H54 (cell line): Measurements from ENCODE around the gene PARD3.

Experiments
- DNase-seq: peaks from one replicate; pipeline ENCODE4 v3.0.0; 2011; ENCODE audit warnings: low spot score, mixed read lengths; ENCODE audit not compliant: insufficient read length
- FAIRE-seq: peaks from 3 replicates; lab custom pipeline; 2011; peaks lifted over from hg19 to GRCh38; lab: Jason Lieb, UNC
- POLR2A ChIP-seq: IDR thresholded peaks from 2 replicates; pipeline ENCODE4 v1.6.1; 2011; ENCODE audit warnings: low read depth, mild to moderate bottlenecking, low read length

The PARD3 gene

GRCh38 chr10:34838366-34838900 is 23.3 kb upstream of the PARD3 start:
- no peak for TF ChIP-seq POLR2A
- FAIRE-seq: no peak
- no peak for DNase-seq

GRCh38 chr10:34835908-34836508 is 20.9 kb upstream of the PARD3 start:
- DNase-seq (no peak), FAIRE-seq (no peak)
- TF ChIP-seq POLR2A: no peak

DNA sequence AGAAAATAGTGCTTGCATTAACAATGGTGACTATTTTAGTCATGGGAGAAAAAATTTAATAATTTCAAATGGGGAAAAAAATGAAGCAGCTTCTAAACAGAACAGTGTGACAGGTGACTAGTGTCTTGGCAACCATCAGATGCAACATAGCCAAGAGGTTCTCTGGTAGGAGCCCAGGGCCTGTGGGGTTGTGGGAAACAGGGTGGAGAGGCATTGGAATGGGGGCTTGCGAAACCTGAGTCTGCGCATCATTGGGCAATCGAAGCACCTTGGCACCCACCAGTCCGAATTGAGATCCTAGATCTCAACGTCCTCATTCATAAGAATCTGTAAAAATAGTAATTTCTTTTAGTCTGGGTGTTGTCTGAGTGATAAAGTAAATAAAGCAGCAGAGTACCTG is 19.2 kb upstream of the PARD3 start:
- no peak for TF ChIP-seq POLR2A
- DNase-seq (no peak), FAIRE-seq (no peak)

DNA sequence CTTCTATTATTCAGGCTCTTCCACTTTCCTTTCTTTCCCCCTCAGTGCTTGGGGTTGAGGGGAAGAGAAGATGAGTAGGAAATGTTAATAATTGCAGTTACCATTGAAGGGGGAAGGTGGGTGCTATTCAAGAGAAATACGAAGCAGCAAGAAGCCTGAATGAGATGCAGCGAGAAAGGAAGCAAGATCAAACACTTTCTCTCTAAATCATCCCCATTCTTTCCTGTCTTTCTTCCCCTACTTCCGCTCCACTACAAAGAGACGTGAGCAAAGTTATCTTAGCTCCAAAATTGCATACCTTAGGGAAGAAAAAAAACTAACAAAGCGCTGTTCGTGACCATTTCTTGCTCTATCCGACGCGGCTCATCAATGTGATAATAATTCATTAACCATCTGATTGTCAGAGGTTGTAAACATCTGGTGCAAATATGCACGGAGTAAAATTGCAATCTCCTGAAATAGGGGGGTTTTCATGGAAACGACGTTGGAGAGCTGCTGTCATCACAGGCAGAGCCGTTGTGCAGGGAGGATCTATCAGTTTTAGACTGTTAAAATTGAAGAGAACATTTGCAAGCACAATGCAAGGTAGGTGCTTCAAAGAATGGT is 15.2 kb upstream of the PARD3 start:
- no peak for FAIRE-seq
- DNase-seq: no peak
- TF ChIP-seq POLR2A: no peak

GRCh38 chr10:34826857-34827766 is 12.0 kb upstream of the PARD3 start:
- DNase-seq (no peak), FAIRE-seq (no peak)
- TF ChIP-seq POLR2A: no peak

DNA sequence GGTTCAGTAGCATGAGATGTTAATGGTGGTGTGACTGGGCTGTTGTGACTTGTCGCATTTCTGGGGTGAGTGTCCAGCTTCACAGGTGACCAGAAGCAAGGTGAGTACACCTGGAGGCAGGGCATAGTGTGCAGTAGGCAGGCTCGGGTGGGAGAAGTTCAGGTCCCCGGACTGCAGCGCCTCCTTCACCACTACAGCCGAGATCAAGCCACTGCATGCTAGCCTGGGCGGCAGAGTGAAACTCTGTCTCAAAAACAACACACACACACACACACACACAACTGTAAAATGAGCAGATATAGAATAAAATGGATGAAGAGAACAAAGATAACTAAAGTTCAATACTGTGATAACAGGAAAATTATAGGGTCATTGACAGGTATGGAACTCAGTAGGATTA is 11.1 kb upstream of the PARD3 start:
- no peak for FAIRE-seq
- DNase-seq: no peak
- TF ChIP-seq POLR2A: no peak

- TF ChIP-seq POLR2A: no peak
- DNase-seq: no peak
- FAIRE-seq: no peak
Measured at GRCh38 chr10:34825414-34825813, 10.3 kb upstream of the PARD3 start.

DNA sequence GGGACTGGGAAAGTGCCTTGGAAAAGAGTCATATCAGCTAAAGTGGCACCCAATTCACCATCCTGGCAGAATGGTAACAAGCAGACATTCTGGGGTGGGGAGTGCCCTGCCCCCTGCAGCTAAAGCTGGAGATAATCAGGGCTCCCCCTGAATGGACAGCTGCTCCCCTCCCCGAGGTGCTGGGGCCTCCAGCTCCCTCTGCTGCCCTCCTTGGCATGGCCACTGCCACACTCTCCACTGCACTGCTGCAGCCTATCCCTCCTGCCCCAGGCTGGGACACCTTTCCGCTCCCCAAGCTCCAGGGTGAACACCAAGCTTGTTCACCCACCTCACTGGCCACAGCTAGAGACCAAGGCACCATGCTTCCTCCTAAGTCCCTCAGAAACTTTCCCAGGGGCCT is 9.8 kb upstream of the PARD3 start:
- no peak for TF ChIP-seq POLR2A
- DNase-seq (no peak), FAIRE-seq (no peak)

- peak; percentile 34 for DNase-seq
- no peak for TF ChIP-seq POLR2A
- FAIRE-seq: no peak
Measured at GRCh38 chr10:34821587-34822585, 6.8 kb upstream of the PARD3 start.

GRCh38 chr10:34817586-34817985 is 2.5 kb upstream of the PARD3 start:
- FAIRE-seq (no peak), DNase-seq (no peak)
- no peak for TF ChIP-seq POLR2A

- TF ChIP-seq POLR2A: no peak
- FAIRE-seq: no peak
- DNase-seq: no peak
Measured at GRCh38 chr10:34817054-34817453, 2.0 kb upstream of the PARD3 start.

DNA sequence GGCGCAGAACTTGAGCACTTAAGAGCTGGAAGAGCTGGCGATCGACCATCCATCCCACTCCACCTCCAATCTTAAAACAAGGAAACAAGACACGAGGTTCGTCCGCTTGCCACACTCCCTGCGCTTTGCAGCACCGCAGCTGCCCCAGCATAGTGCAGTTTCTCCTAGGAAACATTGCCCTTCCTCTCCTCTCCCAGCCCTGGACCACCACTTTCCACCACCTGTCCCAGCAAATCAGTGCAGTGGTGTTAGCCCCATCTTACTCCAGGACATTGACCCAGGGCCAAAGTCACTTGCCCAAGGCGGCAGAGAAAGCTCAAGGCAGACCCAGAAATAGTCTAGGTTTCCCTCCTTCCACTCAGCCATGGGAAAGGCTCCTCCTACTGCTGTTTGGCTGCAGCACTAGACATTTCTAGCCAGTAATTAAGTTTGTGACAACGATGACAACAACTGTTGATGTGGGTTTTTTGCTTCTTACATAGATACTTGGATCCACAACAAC is 1.5 kb upstream of the PARD3 start:
- FAIRE-seq (no peak), DNase-seq (no peak)
- no peak for TF ChIP-seq POLR2A

GRCh38 chr10:34816085-34816496 is 995 bp upstream of the PARD3 start:
- no peak for TF ChIP-seq POLR2A
- FAIRE-seq (no peak), DNase-seq (no peak)
